Fibroblast of the aortic adventitia (primary cell): Measurements from ENCODE around the gene RCAN2. TPM values are rescaled to one million over a fixed set of nuclear protein-coding genes. Genes with fewer than 3 reads are reported as not detected.

Experiments used
- DNase-seq: peaks from one replicate; pipeline ENCODE4 v3.0.0-alpha.2; 2010; ENCODE audit warnings: low read depth
- H3K4me3 ChIP-seq: 2 replicates; pipeline ENCODE4 v1.5.1; 2011; ENCODE audit warnings: low read depth, mild to moderate bottlenecking, control low read depth, low read length, moderate library complexity
- CTCF ChIP-seq: IDR thresholded peaks from 2 replicates; pipeline ENCODE4 v1.5.1; 2011; ENCODE audit warnings: mild to moderate bottlenecking, low read length, control low read depth, inconsistent platforms; ENCODE audit not compliant: insufficient read depth
- total RNA-seq: library from RNA; depleted of rRNA; stranded (reverse); fragments of >200 nt; gene quantifications from 2 replicates; pipeline ENCODE4 v1.2.3, GENCODE V29; 2012; ENCODE audit warnings: low replicate concordance

Gene RCAN2
- total RNA-seq, 1 donor, result 8.0 TPM

GRCh38 chr6:46262928-46263706 is 228.1 kb downstream of the RCAN2 start:
- TF ChIP-seq CTCF, result no peak
- DNase-seq, result no peak
- H3K4me3 ChIP-seq, result no peak overlapping the region

DNA sequence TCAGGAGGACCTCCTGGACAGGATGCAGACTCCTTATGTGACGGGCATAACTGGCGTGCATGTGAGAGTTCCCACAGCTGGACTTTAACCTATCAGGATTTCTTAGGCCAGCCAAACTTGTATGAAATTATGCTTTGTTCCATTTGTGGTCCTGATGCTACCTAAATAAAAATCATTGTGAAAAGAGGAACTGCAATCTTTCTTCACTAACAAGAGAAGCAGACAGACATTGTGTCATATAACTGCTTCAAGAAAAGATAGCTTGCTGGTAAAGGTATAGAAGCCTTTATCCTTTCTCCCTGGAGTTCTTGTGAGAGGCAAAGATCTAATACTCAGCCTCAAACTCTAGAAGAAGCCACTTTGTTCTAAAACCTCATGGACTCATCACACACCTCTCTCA is 233.0 kb downstream of the RCAN2 start:
- no peak for DNase-seq
- H3K4me3 ChIP-seq, result no peak overlapping the region
- TF ChIP-seq CTCF, result no peak

- TF ChIP-seq CTCF, result no peak
- H3K4me3 ChIP-seq, result no peak overlapping the region
- DNase-seq, result no peak
These were observed 235.7 kb downstream of the RCAN2 start for GRCh38 chr6:46255528-46255927.

DNA sequence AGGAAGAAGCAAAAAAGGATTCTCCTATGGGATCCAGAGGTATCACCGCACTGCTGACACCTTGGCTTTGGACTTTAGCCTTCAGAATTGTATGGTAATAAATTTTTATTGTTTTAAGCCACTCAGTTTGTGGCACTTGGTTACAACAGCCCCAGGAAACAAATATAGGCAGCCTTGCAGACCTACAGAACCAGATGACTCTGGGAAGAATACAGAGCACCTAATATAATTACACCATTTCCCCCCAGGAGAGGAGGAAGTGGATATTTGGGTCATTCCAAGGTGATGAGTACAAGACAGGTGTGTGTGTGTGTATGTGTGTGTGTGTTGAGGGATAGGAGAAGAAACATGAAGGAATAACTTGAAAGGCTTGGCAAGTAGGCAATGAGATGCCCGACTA is 236.3 kb downstream of the RCAN2 start:
- no peak for TF ChIP-seq CTCF
- no peak overlapping the region for H3K4me3 ChIP-seq

GRCh38 chr6:46254331-46254730 is 236.9 kb downstream of the RCAN2 start:
- no peak for TF ChIP-seq CTCF
- no peak for DNase-seq
- H3K4me3 ChIP-seq, result no peak overlapping the region

More for the DNA sequence above, 236.3 kb downstream of the RCAN2 start:
- DNase-seq, result no peak

DNA sequence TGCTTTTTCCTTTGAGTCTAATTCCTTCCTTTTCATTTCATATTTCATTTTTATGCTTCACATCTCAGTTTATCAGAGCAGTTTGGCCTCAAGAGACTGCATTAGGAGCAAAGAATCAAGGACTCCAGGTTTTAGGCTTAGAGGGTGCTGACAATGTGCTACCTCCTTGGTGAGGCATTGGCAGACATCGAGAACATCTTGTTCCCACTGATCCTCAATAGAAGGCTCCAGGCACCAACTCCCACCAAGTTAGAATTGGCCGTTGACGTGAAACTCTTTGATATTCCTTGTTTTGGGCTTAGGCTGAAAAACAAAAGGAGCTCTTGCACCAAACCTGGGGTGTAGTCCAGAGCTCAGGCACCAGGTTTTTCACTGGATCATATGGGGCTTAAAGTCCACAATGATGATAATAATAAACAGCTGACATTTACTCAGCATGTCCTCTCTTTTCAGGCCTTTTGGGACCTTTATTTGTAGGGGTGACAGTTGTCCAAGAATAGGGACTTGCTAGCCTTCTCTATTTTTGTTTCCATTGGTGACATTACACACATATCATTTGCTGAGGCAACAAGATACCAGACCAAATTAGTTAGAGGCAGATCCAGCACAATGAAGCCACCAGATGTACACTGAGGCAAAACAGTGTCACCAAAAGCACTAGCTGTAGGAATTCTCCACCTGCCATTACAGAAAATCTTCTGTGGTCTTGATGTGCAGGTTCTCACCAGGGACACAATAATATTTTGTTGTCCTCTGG is 239.5 kb downstream of the RCAN2 start:
- TF ChIP-seq CTCF, result no peak
- H3K4me3 ChIP-seq, result no peak overlapping the region
- no peak for DNase-seq
